HG03460 (cell line): ENCODE data around the gene CUX1.
"Not testable (repeated sequence)": the region's sequence is repeated elsewhere in the genome, so short reads cannot be mapped to it uniquely, and the experiment has no call there.

Source experiments
- ATAC-seq: cut with Tn5 transposase; IDR thresholded peaks from one replicate; pipeline ENCODE4 v1.9.1; 2021; ENCODE audit not compliant: unreplicated experiment

Gene CUX1

DNA sequence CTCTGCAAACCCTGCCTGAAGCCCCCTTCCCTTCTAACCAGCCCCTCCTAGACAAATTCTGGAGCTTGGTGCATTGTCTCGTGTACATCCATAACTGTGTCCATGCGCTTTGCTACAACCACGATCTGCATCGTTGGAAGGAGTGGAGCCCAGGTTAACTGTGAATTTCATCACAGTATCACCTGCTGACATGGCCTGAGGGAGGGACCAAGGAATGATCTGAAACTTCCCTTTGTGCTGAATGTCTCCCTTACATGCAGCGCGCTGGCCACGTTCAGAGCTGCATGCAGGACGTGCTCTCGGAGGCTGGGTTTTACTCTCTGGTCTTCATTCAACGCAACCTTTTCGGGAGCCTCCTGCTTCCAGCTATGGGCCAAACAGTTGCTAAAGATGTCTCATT lies 222.3 kb downstream of the CUX1 start:
- no peak for ATAC-seq

DNA sequence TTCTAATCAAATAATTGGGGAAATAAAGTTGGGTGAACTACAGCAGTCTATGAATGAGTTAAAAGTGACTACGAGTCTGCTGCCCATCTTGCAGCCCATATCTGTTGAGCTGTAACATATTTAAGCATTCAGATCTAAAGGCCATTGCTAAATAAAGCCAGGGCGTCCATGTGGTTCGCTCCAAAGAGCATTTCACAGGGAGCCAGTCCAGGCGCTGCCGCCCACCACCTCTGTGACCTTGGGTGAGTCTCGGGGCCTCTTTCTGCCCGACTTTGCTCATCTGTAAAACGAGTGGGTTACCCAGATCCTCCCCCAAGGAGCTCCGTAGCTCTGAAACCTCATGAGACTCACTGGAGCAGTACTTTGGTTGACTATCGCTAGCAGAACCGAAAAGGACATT lies 223.1 kb downstream of the CUX1 start:
- no peak for ATAC-seq

DNA sequence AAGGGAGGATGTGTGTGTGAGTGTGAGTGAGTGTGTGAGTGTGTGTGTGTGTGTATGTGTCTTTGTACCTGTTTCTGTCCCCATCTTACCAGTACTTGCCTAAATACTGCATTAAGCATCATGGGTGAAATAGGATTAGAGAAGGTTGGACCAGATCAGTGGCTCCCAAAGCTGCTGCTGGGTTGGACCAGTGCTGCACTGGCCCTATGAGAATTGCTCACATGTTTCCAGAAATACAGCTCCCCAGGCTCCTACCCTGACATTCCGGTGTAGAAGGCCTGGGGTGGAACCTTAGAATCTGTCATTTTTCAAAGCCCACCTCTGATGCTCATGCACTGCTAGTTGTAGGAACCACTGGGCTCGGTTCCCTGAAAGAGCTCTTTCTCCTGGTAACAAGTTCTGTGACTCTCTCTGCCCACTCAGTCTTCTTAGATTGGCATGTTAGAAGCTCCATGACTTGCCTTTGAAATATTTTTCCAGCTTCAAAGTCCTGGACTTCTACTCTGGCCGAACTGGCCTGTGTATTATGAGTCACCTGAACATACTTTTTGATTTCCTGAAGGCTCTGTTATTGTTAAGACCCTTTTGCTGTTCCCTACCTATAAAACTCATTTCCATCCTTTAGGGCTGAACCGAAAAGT lies 224.7 kb downstream of the CUX1 start:
- no peak for ATAC-seq

DNA sequence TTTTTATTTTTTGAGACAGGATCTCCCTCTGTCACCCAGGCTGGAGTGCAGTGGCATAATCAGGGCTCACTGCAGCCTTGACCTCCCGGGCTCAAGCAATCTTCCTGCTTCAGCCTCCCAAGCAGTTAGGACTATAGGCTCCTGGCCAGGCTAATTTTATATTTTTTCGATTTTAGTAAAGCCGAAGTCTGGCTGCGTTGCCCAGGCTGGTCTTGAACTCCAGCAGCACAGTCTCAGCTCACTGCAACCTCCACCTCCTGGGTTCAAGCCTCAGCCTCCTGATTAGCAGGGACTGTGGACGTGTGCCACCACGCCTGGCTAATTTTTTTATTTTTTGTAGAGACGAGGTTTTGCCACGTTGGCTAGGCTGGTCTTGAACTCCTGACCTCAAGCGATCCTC lies 225.4 kb downstream of the CUX1 start:
- ATAC-seq: not testable (repeated sequence)

DNA sequence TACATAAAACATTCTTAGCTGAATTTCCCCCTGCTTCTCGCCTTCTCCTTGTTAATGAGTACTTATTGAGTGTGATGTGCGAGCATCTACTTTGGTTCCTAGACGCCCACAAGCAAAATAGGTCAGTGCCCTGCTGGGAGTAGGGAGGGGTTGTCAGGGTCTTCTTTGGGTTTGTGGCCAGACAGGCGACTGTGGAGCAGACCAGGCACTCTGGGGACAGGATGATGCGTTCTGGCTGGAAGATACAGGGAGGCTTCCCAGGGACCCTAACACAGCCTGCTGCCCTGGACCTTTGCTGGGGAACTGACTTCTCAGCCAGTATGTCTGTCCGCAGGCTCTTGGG lies 227.2 kb downstream of the CUX1 start:
- no peak for ATAC-seq

DNA sequence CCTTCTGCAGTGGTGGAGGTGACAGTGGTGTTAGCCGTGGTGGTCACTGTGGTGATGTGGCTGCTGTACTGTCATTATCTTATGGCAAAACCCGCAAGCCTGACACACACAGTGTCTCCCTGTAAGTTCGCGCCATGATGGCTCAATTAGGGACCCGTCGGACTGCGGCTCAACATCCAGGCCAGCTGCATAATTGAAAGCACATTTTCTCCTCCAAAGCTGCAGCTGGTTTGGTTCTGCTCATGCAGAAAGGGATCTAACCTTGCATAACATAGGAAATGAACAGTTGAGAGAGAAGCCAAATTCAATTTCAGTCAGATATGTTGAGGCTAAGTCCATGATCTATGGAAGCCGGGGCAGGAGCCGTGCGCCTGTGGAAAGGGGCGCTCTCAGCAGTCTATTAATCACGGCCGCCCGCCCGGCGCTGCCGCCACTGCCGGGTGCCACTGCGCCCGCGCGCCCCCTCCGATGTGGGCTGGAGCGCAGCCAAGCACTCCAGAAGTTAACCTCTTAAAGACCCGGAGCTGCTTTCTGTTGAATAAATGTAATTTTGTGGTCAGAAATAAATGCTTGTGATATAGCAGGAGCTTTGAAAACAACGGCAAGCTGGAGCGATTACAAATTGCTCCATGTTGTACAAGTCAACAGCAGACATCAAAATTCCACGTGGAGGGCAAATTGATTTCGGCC lies 227.7 kb downstream of the CUX1 start:
- no peak for ATAC-seq

DNA sequence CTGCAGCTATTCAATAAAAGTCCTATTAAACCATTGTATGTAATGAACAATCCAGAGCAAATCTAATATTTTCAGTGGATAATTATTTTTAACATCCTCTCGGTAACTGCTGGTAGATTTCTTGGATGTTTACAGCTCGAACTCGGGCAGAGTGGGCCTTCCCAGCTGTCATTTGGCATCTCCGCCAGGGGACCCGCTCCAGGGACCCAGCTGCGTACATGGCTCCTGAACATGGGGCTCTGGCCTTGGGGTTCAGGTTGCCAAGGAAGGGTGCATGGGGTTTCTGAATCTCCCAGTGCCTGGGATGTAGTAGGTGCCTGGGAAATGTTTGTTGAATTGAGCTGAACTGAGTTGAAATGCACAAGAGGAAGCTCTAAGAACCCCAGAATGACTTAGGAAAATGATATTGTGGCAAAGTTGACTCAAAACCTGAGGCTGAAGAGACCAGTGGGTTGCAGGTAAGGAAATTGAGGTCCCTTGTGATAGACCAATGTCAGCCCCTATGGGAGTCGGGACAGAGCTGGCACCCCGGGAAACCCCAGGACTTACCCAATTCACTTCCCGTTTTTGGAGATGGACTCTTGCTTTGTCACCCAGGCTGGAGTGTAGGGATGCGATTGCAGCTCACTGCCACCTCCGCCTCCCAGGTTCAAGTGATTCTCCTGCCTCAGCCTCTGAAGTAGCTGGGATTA lies 228.4 kb downstream of the CUX1 start:
- ATAC-seq: no peak

DNA sequence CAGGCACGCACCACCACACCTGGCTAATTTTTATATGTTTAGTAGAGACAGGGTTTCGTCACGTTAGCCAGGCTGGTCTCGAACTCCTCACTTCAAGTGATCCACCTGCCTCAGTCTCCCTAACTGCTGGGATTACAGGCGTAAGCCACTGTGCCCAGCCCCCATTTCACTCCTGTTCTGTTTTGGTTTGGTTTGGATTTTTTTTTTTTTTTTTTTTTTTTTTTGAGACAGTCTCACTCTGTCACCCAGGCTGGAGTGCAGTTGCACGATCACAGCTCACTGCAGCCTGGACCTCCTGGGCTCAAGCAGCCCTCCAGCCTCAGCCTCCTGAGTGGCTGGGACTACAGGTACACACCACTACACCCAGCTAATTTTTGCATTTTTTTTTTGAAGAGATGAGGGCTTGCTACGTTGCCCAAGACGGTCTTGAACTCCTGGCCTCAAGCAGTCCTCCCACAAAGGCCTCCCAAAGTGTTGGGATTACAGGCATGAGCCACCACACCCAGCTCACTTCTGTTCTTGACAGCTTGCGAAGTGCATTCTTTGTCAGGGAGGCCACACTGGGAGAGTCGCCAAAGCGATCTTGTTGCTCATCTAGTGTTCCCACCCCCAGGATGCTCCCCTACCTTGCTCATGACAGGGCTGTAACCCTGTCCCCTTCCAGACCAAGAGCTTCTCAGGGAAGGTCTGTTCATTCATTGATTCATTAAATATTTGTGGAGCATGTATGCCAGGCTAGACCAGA lies 229.1 kb downstream of the CUX1 start:
- no peak for ATAC-seq

DNA sequence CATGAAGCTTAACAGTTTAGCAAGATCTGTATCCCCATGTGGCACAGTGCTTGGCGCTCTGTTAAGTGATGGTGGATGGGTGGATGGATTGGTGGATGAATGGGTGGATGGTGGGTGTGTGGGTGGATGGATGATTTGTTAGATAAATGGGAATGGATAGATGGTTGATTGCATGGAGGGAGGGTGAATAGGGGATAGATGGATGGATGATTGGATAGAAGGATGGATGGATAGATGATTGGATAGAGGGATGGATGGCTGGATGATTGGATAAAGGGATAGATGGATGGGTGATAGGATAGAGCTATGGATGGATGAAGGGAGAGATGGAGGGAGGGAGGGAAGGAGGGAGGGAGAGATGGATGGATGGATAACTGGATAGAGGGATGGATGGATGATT lies 229.7 kb downstream of the CUX1 start:
- ATAC-seq: no peak

DNA sequence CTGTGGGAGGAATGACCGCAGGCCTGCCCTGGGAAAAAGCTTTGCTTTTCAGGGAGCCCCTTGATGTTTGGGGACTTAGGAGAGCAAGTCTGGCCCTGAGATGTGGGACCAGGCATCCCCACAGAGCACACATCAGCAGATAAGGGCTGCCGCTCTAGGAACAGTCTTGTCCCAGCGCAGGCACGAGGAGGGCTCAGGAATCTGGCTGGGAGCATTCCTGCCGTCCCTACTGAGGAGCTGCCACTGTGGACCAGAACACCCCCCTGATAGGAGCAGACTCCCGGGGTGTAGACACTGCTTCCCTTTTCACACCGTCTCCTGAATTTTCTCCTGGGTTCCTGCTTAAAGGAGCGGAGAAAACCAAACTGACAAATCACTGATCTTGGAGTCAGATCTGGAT lies 232.3 kb downstream of the CUX1 start:
- no peak for ATAC-seq

DNA sequence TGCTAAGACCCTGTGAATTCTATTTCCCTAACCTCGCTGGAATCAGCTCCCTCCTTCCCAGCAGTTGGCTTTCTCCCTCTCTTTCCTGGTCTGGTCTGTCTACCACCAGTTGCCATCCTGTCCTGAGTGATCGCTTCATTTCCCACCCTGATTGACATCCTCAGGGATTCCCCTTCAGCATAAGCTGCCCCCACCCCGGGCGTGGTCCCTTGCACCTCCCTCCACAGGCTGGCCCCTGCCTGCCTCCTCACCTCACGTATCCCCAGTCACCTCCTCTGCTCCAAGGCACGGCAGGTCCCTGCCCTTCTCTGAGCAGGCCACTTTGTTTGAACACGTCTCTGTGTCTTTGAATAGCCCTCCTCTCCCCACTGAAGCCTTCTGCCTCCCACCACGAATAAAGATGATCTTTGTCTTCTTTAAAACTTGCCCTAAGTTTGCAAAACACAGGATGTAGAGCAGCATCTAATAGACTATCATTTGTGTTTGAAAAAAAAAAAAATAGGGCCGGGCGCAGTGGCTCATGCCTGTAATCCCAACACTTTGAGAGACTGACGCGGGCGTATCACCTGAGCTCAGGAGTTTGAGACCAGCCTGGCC lies 233.5 kb downstream of the CUX1 start:
- ATAC-seq: no peak

DNA sequence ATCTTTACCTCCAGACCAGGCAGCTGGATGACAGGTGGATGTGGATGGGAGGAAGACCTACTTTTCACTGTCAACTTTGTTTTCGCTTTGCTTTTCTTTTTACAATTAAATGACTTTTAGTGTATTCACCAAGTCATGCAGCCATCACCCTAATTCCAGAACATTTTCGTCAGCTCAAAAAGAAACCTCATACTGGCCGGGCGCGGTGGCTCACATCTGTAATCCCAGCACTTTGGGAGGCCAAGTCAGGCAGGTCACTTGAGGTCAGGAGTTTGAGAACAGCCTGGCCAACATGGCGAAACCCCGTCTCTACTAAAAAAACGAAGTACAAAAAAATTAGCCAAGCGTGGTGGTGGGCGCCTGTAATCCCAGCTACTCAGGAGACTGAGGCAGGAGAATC lies 234.3 kb downstream of the CUX1 start:
- not testable (repeated sequence) for ATAC-seq

DNA sequence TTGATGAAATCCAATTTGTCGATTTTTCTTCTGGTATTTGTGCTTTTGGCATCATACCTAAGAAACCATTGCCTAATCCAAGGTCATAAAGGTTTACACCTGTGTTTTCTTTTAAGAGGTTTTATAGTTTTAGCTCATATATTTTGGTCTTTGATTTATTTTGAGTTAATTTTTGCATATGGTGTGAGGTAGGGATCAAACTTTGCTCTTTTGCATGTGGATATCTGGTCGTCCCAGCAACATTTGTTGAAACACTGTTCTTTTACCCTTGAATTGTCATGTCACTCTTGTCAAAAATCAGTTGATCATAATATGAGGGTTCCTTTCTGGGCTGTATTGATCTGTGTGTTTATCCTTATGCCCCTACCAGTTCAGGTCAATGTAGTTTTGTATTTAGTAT lies 236.7 kb downstream of the CUX1 start:
- ATAC-seq: no peak

DNA sequence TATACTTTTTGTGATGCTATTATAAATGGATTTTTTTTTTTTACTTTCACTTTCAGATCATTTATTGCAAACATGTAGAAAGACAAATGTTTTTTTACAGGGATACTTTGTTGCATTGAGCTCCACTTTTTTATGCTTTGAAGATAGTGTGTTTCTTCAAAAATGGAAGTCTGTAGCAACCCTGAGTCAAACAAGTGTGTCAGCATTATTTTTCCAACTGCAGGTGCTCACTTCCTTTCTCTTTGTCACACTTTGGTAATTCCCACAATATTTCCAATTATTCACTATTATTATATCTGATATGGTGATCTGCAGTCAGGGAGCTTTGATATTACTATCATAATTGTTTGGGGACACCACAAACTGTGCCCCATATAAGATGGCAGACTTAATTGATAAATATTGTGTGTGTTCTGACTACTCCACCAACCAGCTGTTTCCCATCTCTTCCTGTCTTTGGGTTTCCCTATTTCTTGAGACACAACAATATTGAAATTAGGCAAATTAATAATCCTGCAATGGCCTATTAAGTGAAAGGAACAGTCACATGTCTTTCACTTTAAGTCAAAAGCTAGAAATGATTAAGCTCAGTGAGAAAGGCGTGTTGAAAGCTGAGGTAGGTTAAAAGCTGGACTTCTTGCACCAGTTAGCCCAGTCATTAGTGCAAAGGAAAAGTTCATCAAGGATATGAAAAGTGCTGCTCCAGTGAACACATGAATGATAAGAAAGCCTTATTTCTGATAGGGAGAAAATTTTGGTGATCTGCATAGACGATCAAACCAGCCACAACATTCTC lies 238.0 kb downstream of the CUX1 start:
- no peak for ATAC-seq

DNA sequence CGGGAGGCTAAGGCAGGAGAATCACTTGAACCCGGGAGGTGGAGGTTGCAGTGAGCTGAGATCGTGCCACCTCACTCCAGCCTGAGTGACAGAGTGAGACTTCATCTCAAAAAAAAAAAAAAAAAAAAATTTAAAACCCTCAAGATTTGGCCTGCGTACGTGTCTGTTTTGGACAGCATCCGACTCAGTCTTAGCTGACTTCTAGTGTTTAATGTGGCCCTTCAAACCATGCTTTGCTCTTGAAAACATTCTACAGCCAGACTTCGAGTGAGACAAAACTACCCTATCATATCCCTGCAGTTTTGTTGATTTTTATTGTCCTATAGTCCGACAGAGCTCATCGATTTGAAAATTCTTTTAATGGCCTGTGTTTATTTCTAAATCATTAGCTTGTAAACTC lies 242.1 kb downstream of the CUX1 start:
- no peak for ATAC-seq

DNA sequence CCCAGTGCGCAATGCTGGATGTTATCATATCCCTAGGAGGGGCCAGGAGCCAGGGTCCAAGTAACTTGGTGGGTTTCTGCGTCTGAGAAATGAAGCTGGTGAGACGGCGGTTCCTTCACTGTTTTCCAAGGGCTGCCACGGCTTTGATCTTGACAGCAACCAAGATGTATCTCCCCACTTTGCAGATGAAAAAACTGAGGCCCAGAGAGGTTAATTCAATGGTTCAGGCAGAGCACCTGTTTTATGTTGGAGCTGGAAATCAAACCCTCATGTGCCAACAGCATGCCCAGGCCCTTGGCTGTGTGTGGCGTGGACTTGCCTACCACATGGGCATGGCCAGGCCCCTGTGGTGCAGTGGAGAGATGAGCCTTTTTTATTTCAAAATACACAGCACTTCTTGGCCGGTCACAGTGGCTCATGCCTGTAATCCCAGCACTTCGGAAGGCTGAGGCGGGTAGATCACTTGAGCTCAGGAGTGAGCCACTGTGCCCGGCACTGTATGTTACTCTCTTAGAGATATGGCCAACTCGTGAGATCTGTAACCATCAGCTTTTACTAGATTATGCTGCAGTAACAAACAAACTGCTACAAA lies 244.0 kb downstream of the CUX1 start:
- ATAC-seq: no peak

DNA sequence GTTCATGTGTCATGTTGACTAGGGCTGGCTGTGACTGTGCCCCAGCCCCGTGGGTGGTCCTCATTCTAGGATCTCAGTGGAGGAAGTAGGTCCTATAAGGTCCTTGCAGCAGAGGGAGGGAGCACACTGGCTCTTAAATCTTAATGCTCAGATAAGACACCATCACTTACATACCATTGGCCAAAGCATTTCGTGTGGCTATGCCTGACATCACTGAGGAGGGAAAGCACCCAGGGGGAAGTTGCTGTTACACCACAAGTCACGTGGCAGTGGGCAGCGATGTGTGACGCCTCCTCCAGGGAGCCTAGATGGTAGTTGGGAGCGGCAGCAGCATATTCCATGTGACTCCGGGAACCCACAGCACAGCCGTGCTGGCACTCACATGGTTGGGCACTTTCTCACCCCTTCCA lies 244.6 kb downstream of the CUX1 start:
- peak; percentile 88 for ATAC-seq

DNA sequence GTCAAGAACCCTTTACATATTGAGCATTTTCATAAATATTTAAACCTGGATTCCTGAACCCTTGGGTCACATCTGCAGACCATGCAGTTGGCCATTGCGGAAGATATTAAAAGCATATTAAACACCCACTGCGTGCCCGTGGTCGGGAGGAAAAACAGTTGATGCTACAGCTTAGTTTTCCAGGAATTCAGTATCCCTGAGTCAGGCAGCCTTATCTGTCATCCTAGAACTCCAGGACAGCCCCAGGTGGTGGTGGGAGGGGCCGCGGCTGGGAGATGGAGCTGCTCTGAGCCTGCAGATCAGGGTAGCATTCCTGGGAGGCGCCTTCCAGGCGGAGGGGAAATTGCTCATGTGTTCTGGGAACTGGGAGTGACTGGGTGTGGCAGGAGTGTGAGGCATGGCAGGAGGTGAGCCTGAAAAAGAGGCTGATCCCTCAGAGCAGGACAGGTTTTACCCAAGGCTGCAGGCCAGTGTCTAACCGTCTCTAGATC lies 246.3 kb downstream of the CUX1 start:
- no peak for ATAC-seq

DNA sequence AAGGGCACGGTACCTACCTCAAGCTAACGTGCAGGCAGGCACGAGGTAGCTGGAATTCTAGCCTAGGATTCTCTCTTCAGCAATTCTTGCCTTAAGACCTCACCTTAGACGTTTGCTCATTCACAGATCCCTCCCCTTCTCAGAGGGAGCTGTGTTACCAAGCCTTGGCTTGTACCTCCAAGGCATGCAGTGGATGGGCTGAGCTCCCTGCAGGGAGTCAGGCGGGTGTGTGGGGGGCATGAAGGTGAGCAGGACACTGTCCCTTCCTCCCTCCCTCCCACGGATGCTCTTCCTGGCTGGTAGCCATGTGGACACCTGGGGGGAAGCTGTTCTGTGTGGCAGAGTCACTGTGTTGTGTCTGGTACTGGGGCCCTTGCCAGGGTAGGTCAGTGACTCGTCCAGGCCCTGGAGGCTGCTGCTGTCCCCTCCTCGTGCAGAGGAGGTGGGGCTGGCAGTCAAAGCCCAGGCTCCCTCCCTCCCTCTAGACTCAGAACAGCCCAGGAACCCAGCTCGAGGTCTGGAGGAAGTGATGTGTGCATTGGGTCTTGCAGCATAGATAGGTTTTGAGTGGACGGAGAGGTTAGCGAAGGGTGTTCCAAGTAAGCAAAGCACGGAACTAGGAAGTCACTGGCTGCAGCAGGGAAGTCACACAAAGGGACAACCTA lies 247.1 kb downstream of the CUX1 start:
- ATAC-seq: no peak

DNA sequence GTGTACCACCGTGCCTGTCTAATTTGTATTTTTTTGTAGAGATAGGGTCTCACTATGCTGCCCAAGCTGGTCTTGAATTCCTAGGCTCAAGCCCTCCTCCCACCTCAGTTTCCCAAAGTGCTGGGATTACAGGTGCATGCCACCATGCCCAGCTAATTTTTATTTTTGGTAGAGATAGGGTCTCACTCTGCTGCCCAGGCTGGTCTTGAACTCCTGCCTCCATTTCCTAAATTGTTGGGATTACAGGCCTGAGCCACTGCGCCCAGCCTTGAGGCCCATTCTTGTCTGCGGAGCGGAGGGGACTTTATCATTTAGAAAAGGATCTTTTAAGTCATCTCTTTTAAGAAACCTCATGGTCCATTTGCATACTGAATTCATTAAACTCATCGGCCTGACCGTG lies 247.8 kb downstream of the CUX1 start:
- ATAC-seq: no peak
